Stomach (tissue), 4 donors: ENCODE data around the gene GGCX.

Source experiments
- POLR2A ChIP-seq, 4 donors: fragments of 450-650 bp; IDR thresholded peaks; one replicate each; pipeline ENCODE4 v1.6.1; 2016; ENCODE audit warnings: antibody characterized with exemption in 4 of 4, control low read depth in 2 of 4, mild to moderate bottlenecking in 1 of 4, moderate library complexity in 1 of 4
- TF ChIP-seq, protein P1 (sequence below), 7 experiments: fragments of 450-650 bp in 4 of 7; fragments of 200-600 bp in 3 of 7; sonication (generic) in 3 of 7; IDR thresholded peaks; one replicate each; pipeline ENCODE4 v1.5.1; 2016 to 2019; ENCODE audit warnings: antibody characterized with exemption in 7 of 7, control low read depth in 2 of 7, mild to moderate bottlenecking in 1 of 7

- TF ChIP-seq, protein P1, sequence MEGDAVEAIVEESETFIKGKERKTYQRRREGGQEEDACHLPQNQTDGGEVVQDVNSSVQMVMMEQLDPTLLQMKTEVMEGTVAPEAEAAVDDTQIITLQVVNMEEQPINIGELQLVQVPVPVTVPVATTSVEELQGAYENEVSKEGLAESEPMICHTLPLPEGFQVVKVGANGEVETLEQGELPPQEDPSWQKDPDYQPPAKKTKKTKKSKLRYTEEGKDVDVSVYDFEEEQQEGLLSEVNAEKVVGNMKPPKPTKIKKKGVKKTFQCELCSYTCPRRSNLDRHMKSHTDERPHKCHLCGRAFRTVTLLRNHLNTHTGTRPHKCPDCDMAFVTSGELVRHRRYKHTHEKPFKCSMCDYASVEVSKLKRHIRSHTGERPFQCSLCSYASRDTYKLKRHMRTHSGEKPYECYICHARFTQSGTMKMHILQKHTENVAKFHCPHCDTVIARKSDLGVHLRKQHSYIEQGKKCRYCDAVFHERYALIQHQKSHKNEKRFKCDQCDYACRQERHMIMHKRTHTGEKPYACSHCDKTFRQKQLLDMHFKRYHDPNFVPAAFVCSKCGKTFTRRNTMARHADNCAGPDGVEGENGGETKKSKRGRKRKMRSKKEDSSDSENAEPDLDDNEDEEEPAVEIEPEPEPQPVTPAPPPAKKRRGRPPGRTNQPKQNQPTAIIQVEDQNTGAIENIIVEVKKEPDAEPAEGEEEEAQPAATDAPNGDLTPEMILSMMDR (IDR thresholded peaks at IDR 0.05), result no peak
- TF ChIP-seq POLR2A (IDR thresholded peaks at IDR 0.05), result no peak
These were observed 35.3 kb upstream of the GGCX start for GRCh38 chr2:85596486-85597143.
